Stimulated activated CD8-positive, alpha-beta memory T cell treated with anti-CD3 and anti-CD28 coated beads, Interleukin-4, amount 100 ng/mL, for 48 hours (primary cell): ENCODE data around the gene C1QL1.

Experiments used
- DNase-seq: peaks from one replicate; pipeline ENCODE4 v3.0.0-alpha.2; 2020

C1QL1 gene

DNA sequence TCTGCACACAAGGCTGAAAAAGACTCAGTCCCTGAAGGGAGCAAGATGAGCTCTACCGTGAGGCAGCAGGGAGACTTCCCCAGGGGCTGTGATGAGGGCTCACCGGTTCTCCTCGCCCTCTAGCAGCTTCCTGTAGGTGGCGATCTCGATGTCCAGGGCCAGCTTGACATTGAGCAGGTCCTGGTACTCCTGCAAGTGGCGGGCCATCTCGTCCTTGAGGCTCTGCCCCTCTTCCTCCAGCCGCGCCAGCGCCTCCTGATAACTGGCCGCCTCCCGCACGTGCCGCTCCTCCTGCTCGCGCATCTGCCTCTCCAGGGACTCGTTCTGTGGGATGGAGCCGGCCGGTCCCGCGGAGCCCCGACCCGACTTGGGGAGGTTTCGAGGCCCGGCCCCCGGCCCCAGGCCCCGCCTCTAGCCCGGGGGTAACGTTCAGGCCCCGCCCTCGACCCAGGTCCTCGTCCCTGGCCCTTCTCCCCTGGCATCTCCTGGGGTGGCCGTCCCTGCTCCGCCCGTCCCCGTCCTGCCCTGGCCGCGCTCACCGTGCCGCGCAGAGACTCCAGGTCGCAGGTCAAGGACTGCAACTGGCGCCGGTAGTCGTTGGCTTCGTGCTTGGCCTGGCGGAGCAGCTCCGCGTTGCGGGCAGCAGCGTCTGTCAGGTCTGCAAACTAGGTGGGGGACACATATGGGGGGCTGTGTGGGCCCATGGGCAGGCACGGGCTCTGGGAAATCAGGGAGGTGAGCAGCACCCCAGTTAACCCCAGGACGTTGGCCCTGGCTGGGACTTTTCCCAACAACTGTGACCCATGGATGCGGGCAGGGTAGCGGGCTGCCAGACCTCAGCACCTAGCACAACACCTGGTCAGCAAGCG is 56.7 kb downstream of the C1QL1 start:
- DNase-seq, result peak; percentile 68

DNA sequence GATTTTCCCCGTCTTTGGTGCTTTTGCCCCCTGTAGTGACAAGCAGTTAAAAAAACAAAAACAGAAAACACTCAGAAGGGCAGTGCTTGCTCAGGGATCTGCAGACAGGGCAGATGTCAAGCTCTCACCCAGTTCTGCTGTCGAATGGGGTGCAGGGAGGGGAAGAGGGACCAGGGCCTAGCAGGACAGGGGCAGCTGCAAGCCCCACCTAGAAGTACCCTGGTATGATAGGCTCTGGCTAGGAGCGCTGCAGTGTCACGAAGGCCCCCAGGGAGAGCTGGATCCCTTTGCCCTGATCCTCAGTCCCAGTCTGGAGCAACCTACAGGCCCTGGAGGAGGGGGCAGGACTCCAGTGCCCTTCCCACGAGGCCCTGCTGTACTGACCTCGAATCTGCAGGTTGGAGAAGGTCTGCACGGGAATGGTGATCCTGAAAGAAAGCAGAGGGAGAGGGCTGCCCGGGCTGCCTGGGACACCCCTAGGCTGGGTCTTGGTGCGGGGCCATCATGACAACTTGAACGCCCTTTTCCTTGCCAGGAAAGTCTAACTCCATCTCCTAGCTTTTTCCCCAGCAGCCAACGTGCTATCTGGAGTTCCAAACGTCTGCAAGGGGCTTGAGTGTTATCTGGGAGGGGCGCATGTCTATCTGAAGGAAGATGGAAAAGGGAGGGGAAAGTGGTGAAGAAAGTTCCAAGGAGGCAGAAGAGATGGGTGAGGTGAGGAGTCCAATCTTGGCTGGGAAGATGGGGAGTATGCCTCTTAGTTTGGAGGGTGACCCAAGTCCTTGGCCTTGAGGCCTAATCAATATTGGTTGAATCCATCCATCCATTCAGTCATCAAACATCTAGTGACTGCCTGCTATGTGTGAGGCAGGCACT is 57.6 kb downstream of the C1QL1 start:
- DNase-seq, result no peak
